Esophagus squamous epithelium (tissue), 5 donors: Measurements from ENCODE around the gene C19orf25. TPM values are rescaled to one million over a fixed set of nuclear protein-coding genes. Genes with fewer than 3 reads are reported as not detected.

Source experiments
- DNase-seq: peaks from one replicate; lab custom pipeline; 2025; lab: John Stamatoyannopoulos, UW
- H3K27ac ChIP-seq, 4 donors: fragments of 200-600 bp; sonication (generic); one replicate each; pipeline ENCODE4 v1.5.1; 2016 to 2019; ENCODE audit warnings: mild to moderate bottlenecking in 1 of 4
- H3K27me3 ChIP-seq, 4 donors: fragments of 200-600 bp; sonication (generic); 1 replicate in 3 of 4; 2 replicates in 1 of 4; pipeline versions ENCODE4 v1.5.1 to v1.6.0; 2017 to 2021; ENCODE audit warnings: antibody characterized with exemption in 1 of 4
- H3K36me3 ChIP-seq, 3 donors: fragments of 200-600 bp; sonication (generic); one replicate each; pipeline ENCODE4 v1.5.1; 2016 to 2019
- H3K4me1 ChIP-seq, 3 donors: fragments of 200-600 bp; sonication (generic); one replicate each; pipeline ENCODE4 v1.5.1; 2017 to 2019
- H3K4me3 ChIP-seq, 4 donors: fragments of 200-600 bp; sonication (generic); 1 replicate in 3 of 4; 2 replicates in 1 of 4; pipeline ENCODE4 v1.5.1; 2016 to 2019; ENCODE audit warnings: mild to moderate bottlenecking in 2 of 4, moderate library complexity in 1 of 4
- H3K9me3 ChIP-seq, 3 donors: fragments of 200-600 bp; sonication (generic); one replicate each; pipeline ENCODE4 v1.5.1; 2016 to 2019
- POLR2A ChIP-seq, 4 donors: fragments of 450-650 bp; IDR thresholded peaks; one replicate each; pipeline ENCODE4 v1.6.1; 2017; ENCODE audit warnings: antibody characterized with exemption in 4 of 4, mild to moderate bottlenecking in 4 of 4, moderate library complexity in 3 of 4
- WGBS, 2 donors: methylation state at CpG; one replicate each; pipeline ENCODE4 v1.1.5; 2018; 5-methylcytosine and 5-hydroxymethylcytosine counted together
- intact Hi-C: fragments of 100-400 bp; cut with DNase I; formaldehyde crosslinking; loops from one replicate; pipeline ENCODE4 v1.15.0; 2022
- total RNA-seq, 4 donors: library from RNA; depleted of rRNA; stranded (reverse); fragments of >200 nt; gene quantifications; one replicate each; pipeline ENCODE4 v1.1.0, GENCODE V29; 2016
- TF ChIP-seq, protein P1 (sequence below), 6 experiments: fragments of 450-650 bp in 4 of 6; fragments of 200-600 bp in 2 of 6; sonication (generic) in 2 of 6; IDR thresholded peaks; one replicate each; pipeline ENCODE4 v1.5.1; 2016 to 2019; ENCODE audit warnings: antibody characterized with exemption in 6 of 6, mild to moderate bottlenecking in 4 of 6, moderate library complexity in 4 of 6
- donor health status: DM: yes; HTN: yes; CAD: no.

The C19orf25 gene
- total RNA-seq, 4 donors from 2014 or later: 17.8 to 24.5 (median 23.0) TPM

DNA sequence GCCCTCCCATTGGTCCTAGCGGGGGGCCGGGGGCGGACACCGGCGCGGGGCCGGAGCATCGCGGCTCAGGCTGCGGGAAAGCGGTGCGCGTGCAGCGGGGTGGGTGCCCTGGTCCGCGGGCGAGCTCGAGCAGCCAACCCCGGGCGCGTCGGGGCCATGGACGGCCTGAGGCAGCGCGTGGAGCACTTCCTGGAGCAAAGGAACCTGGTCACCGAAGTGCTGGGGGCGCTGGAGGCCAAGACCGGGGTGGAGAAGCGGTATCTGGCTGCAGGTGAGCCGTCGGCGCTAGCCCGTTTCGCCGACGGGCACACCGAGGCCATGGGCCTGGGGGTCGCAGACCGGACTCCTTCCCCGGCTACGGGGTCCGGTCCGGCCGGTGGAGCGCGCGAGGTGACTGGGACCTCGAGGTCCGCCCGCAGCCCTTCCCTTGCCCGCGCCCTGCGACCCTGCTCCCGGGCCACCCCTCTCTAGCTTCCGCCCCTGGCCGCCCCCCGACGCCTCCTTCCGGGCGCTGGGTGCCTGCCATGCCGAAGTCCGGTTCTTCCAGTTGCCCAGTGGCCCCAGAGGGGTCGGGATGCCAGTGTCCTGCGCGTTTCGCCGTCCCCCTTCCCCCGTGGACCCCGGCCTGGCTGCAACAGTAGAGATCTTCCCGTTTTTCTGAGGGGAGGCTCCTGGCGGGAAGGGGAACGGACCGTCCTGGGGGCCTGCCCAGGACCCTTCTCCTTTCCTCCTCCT lies 12.3 kb upstream of the C19orf25 start, which contains the start of gene REEP6:
Gene REEP6, plus strand, starts transcription at position 68 of the 735 bp plus-strand sequence. Its CDS starts 89 bp downstream, at position 157.
- Histone ChIP-seq H3K27me3 (peaks cover 0 to 9% (median 0%) of the 10 kb centered on the region in 4 donors), H3K9me3 (no peaks in the 10 kb centered on the region), H3K36me3 (no peaks in the 10 kb centered on the region), H3K27ac (peak within 1 kb of the TSS; percentile 66 to 87 (median 85)), H3K4me1 (peaks cover 16 to 36% (median 16%) of the 10 kb centered on the region in 3 donors), H3K4me3 (peak within 1 kb of the TSS; percentile 48 to 79 (median 52))
- intact Hi-C loops: no loop called here
- no peak for DNase-seq
- 0% methylated on average over 1 to 17 of the region's 73 CpGs for WGBS, 2 donors
- TF ChIP-seq POLR2A (IDR thresholded peaks at IDR 0.05): peak in 2 of 4 donors; percentile 14 to 52
- TF ChIP-seq, protein P1, sequence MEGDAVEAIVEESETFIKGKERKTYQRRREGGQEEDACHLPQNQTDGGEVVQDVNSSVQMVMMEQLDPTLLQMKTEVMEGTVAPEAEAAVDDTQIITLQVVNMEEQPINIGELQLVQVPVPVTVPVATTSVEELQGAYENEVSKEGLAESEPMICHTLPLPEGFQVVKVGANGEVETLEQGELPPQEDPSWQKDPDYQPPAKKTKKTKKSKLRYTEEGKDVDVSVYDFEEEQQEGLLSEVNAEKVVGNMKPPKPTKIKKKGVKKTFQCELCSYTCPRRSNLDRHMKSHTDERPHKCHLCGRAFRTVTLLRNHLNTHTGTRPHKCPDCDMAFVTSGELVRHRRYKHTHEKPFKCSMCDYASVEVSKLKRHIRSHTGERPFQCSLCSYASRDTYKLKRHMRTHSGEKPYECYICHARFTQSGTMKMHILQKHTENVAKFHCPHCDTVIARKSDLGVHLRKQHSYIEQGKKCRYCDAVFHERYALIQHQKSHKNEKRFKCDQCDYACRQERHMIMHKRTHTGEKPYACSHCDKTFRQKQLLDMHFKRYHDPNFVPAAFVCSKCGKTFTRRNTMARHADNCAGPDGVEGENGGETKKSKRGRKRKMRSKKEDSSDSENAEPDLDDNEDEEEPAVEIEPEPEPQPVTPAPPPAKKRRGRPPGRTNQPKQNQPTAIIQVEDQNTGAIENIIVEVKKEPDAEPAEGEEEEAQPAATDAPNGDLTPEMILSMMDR (IDR thresholded peaks at IDR 0.05): no peak

DNA sequence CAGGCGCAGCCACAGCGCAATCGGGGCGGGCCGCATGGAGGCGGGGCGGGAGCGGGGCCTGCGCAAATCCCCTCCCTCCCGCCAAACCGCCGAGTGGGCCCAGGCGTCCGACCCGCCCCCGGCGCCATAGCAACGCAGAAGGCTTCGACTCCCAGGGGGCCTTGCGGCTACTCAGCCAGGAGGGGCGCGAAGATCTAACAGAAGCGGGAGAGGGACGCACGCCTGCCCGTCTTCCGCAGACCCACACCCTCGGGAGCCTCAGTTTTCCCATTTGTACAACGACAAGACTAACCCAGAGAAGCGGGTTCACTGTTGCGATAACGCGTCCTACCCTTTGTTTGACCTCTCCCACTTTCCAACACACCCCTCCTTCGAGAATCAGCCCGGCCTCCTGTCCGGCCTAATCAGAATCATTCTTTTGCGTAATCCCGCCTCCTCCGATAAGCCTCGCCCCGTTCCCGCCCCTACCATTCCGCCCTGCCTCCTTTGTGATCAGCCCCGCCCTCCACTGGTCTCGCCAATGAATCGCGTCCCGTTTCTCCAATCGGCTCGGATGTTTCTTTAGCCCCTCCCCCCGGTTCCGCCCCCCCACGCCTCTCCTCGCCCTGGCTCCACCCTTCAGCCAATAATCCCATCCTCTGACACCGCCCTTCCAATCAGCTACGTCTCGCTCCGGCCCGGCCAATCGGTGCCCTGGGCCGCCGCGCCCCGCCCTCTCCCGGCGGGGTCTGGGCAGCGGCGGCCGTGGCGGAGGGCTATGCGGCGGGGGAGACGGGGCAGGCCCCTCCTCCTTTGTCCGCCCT lies 11.5 kb upstream of the C19orf25 start, which contains the start of gene PCSK4:
Gene PCSK4, minus strand, starts transcription at position 40 of the 803 bp plus-strand sequence. Its CDS starts 4 bp downstream, at position 36.
- H3K4me3 ChIP-seq: peak within 1 kb of the TSS; percentile 48 to 79 (median 52)
- H3K4me1 ChIP-seq: peaks cover 16 to 32% (median 16%) of the 10 kb centered on the region in 3 donors
- peaks cover 0 to 9% (median 0%) of the 10 kb centered on the region in 4 donors for H3K27me3 ChIP-seq
- peak; percentile 97 for DNase-seq
- H3K36me3 ChIP-seq: no peaks in the 10 kb centered on the region
- peak within 1 kb of the TSS; percentile 66 to 87 (median 85) for H3K27ac ChIP-seq
- H3K9me3 ChIP-seq: no peaks in the 10 kb centered on the region
- intact Hi-C loops: no loop called here
- peak in 2 of 4 donors; percentile 10 to 34 for TF ChIP-seq POLR2A (IDR thresholded peaks at IDR 0.05)
- TF ChIP-seq, protein P1 (IDR thresholded peaks at IDR 0.05): peak in 1 of 6 experiments; percentile 30
- 0 to 1% methylated on average over 25 to 29 of the region's 74 CpGs for WGBS, 2 donors

DNA sequence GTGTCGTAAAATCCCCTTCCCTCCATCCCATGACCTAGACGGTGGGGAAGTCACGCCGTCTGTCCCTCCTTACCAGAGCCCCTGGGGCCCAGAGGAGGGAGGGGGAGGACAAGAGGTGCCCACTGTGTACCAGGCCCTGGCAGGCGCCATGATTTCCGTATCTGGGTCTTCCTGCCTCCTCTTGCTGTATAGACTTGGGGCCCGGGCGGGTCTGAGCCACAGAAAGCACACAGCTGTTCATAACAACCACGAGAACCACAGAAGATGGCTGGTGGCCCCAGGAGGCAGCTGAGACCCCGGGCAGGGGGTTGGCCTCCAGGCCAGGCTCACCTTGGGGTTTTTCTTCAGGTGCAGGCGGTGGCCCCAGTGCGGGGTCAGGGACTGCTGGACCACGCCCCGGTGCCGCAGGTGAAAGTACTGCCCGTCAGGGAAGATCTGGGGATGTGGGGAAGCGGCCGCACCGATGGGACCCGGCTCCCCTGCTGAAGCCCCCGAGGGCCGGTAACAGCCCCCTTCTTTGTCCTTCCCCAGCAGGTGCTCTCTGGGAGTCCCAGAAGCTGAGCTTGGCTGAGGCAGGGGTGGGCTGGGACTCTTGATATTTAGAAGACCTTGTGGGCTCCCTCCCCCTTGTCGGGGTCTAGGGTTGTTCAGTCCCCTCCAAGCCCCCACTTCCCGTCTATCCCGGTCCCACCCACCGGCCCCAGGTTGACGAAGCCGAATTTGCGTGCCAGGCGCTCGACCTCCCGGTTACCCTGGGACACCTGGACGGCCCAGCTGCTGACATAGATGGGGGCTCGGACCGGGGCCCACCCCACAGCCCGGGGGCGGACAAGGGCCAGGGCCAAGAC lies 10.7 kb upstream of the C19orf25 start:
- peak overlapping the region; percentile 45 to 79 (median 50) for H3K4me3 ChIP-seq
- H3K36me3 ChIP-seq: no peaks in the 10 kb centered on the region
- 39 to 52% methylated on average over 3 to 10 of the region's 37 CpGs for WGBS, 2 donors
- H3K27ac ChIP-seq: peak overlapping the region; percentile 65 to 87 (median 85)
- peaks cover 0 to 9% (median 0%) of the 10 kb centered on the region in 4 donors for H3K27me3 ChIP-seq
- no peaks in the 10 kb centered on the region for H3K9me3 ChIP-seq
- intact Hi-C loops: no loop called here
- no peak for DNase-seq
- TF ChIP-seq, protein P1 (IDR thresholded peaks at IDR 0.05): peak in 2 of 6 experiments; percentile 10 to 11
- TF ChIP-seq POLR2A (IDR thresholded peaks at IDR 0.05): no peak
- H3K4me1 ChIP-seq: peaks cover 16 to 32% (median 16%) of the 10 kb centered on the region in 3 donors

DNA sequence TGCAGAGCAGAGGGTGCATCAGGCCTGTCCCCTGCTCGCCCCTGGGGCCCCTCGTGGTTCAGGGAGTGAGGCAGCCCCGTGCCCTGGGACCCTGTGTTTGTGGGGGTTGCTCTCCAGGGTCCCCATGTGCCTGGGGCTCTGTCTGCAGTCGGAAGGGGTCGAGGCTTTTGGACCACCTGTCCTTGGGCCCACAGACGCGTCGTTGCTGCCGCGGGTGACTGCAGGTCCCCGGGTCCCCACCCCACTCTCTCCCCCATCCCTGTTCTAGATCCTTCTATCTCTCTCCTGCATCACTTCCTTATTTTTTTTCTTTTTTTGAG lies 9.2 kb upstream of the C19orf25 start:
- Histone ChIP-seq H3K36me3 (no peaks in the 10 kb centered on the region), H3K9me3 (no peaks in the 10 kb centered on the region), H3K4me1 (peaks cover 16 to 32% (median 16%) of the 10 kb centered on the region in 3 donors), H3K27ac (no peak overlapping the region), H3K4me3 (no peak overlapping the region), H3K27me3 (peaks cover 0 to 9% (median 0%) of the 10 kb centered on the region in 4 donors)
- TF ChIP-seq POLR2A (IDR thresholded peaks at IDR 0.05): no peak
- TF ChIP-seq, protein P1 (IDR thresholded peaks at IDR 0.05): no peak
- no peak for DNase-seq
- intact Hi-C loops: no loop called here
- 86 to 93% methylated on average over 8 to 9 of the region's 11 CpGs for WGBS, 2 donors
